Ovary (tissue), 9 donors: ENCODE data around the gene MAFG. TPM values are rescaled to one million over a fixed set of nuclear protein-coding genes. Genes with fewer than 3 reads are reported as not detected.

Experiments used
- DNase-seq, 5 donors: peaks; one replicate each; pipeline ENCODE4 v3.0.0-alpha.2; 2019 to 2020
- H3K27ac ChIP-seq, 2 donors: fragments of 200-600 bp; one replicate each; pipeline versions ENCODE4 v1.5.1 to v1.8.0; 2019 to 2022
- H3K27me3 ChIP-seq: fragments of 200-600 bp; one replicate; pipeline ENCODE4 v1.8.0; 2022
- H3K36me3 ChIP-seq: fragments of 200-600 bp; sonication (generic); one replicate; pipeline ENCODE4 v1.5.1; 2019
- H3K4me1 ChIP-seq: one replicate; pipeline ENCODE4 v1.8.1; 2013; ENCODE audit warnings: mild to moderate bottlenecking, moderate library complexity; ENCODE audit not compliant: insufficient read depth
- H3K4me3 ChIP-seq: fragments of 200-600 bp; sonication (generic); one replicate; pipeline ENCODE4 v1.5.1; 2017
- H3K9me3 ChIP-seq, 2 donors: fragments of 200-600 bp in 1 of 2; sonication (generic) in 1 of 2; one replicate each; pipeline versions ENCODE4 v1.5.1 to v1.8.1; 2013 to 2019; ENCODE audit warnings: mild to moderate bottlenecking in 1 of 2, moderate library complexity in 1 of 2
- CTCF ChIP-seq, 3 donors: fragments of 450-650 bp in 2 of 3; fragments of 200-600 bp in 1 of 3; IDR thresholded peaks; one replicate each; pipeline versions ENCODE4 v1.5.1 to v1.8.0; 2016 to 2022; ENCODE audit warnings: antibody characterized with exemption in 3 of 3, mild to moderate bottlenecking in 1 of 3
- EP300 ChIP-seq: sonication (generic); formaldehyde crosslinking; IDR thresholded peaks from one replicate; pipeline ENCODE4 v1.6.1; 2017; ENCODE audit warnings: antibody characterized with exemption
- POLR2A ChIP-seq: fragments of 450-650 bp; IDR thresholded peaks from one replicate; pipeline ENCODE4 v1.6.1; 2017; ENCODE audit warnings: antibody characterized with exemption, mild to moderate bottlenecking, moderate library complexity
- WGBS, 3 donors: extraction: QIAGEN DNeasy Blood & Tissue Kit in 1 of 3; methylation state at CpG; one replicate each; pipeline versions ENCODE4 v1.1.5 to v1.1.7; 2013 to 2017; 5-methylcytosine and 5-hydroxymethylcytosine counted together
- intact Hi-C, 4 donors: fragments of 100-400 bp; cut with DNase I; formaldehyde crosslinking; loops; one replicate each; pipeline versions ENCODE4 v1.11.0 to v1.15.1; 2022 to 2023
- polyA plus RNA-seq, 2 donors: library from polyadenylated mRNA; stranded (reverse); fragments of 200-250 nt in 1 of 2; fragments of 350-450 nt in 1 of 2; fragmentation: Illumina TruSeq in 1 of 2; extraction: RNeasy Lipid Tissue Mini Kit (QIAGEN cat#74804) in 1 of 2; gene quantifications; one replicate each; pipeline ENCODE4 v1.2.3, GENCODE V29; 2013 to 2014
- total RNA-seq, 7 donors: library from RNA; depleted of rRNA in 2 of 7; stranded (reverse); fragments of >200 nt in 2 of 7; fragmentation: NEBNext Ultra II Directional in 3 of 7; extraction: Animal tissue kit (Norgen Biotek cat#: 25700) in 3 of 7; gene quantifications; one replicate each; pipeline versions ENCODE4 v1.1.0 to v1.2.4, GENCODE V29; 2016 to 2023
- donor health status: DM: no; HTN: no; CAD: no; lungs with moderate emphysema.
- donor health status: DM: no; HTN: no; CAD: no.
- donor health status: Bipolar disorder and iron deficiency.
- donor health status: DM: yes; HTN: yes; CAD: no.
- donor health status: DM: no; HTN: no; CAD: no.
- donor health status: DM: yes; HTN: yes; CAD: no.

The MAFG gene
- total and polyA plus RNA-seq, 9 donors: 9.5 to 21.1 (median 13.9) TPM

DNA sequence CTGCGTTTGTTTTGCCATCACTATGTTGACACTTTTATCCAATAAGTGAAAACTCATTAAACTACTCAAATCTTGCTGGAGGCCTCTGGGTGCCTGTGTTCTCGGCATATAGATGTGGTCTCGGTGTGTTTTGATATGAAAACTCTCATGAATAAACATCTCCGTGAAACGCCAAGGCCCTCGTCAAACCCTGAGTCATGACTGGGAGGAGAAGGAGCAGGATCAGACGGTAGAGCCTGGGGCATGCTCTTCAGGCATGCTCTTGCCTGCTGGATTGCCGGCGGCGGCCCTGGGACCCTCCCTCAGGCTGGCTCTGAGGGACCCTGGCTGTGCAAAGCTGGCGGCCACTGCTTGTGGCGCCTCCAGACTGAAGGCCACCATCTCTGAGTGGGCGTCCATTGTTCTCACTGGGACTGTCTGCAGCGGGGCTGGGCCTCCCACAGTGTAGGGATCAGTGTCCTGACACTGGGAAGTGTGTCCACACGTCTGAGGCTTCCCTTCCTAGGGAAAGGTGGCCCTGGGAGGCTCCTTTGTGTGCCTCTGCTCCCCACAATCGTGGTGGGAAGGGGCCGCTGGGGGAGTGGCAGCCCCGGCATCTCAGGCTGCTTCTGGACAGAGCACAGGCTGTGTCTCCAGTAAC lies 27.2 kb downstream of the MAFG start:
- H3K36me3 ChIP-seq: no peaks in the 10 kb centered on the region
- intact Hi-C loops: no loop called here

DNA sequence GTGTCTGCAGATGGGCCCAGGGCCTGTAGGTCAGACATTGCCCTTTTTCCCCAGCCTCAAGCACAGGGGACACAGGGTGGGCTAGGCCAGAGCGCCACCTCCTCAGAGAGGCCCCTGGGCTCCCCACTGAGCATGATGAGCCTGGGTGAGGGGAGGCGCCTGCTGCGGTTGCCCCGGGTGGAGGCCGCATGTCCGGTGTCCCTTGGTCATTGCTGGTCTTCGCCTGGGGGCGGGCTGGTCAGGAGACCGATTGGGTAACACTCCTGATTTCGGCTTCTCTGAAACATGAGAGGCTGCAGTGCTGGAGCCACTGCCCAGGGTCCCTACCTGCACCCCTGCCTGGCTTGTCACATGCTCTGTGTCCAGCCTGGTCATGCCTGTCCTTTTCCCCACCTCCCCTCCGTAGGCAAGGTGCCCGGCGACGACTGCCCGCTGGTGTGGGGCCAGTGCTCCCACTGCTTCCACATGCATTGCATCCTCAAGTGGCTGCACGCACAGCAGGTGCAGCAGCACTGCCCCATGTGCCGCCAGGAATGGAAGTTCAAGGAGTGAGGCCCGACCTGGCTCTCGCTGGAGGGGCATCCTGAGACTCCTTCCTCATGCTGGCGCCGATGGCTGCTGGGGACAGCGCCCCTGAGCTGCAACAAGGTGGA lies 27.9 kb downstream of the MAFG start:
- no peak overlapping the region for H3K4me3 ChIP-seq
- intact Hi-C loops: no loop called here
- no peaks in the 10 kb centered on the region for H3K36me3 ChIP-seq
- TF ChIP-seq CTCF (IDR thresholded peaks at IDR 0.05) (no peak), POLR2A (no peak), EP300 (no peak)
- no peaks in the 10 kb centered on the region for H3K9me3 ChIP-seq
- no peaks in the 10 kb centered on the region for H3K27me3 ChIP-seq
- no peak for DNase-seq
- no peak overlapping the region for H3K27ac ChIP-seq
- peaks cover 2% of the 10 kb centered on the region for H3K4me1 ChIP-seq
- WGBS, 3 donors: 86 to 88% (median 87%) methylated on average over 19 to 22 of the region's 22 CpGs

More for the DNA sequence above, 27.2 kb downstream of the MAFG start:
- DNase-seq: no peak
- 62 to 74% (median 68%) methylated on average over 16 to 18 of the region's 18 CpGs for WGBS, 3 donors
- H3K27ac ChIP-seq: no peak overlapping the region
- no peaks in the 10 kb centered on the region for H3K27me3 ChIP-seq
- no peak overlapping the region for H3K4me3 ChIP-seq
- H3K9me3 ChIP-seq: no peaks in the 10 kb centered on the region
- peaks cover 2% of the 10 kb centered on the region for H3K4me1 ChIP-seq
- no peak for TF ChIP-seq POLR2A
- TF ChIP-seq EP300: no peak
- no peak for TF ChIP-seq CTCF (IDR thresholded peaks at IDR 0.05)

- H3K4me3 ChIP-seq: no peak overlapping the region
- TF ChIP-seq CTCF (IDR thresholded peaks at IDR 0.05) (no peak), EP300 (no peak), POLR2A (no peak)
- no peaks in the 10 kb centered on the region for H3K27me3 ChIP-seq
- H3K36me3 ChIP-seq: no peaks in the 10 kb centered on the region
- no peak overlapping the region for H3K27ac ChIP-seq
- intact Hi-C loops: no loop called here
- WGBS, 3 donors: 80 to 89% (median 86%) methylated on average over 9 of the region's 9 CpGs
- H3K4me1 ChIP-seq: peaks cover 2% of the 10 kb centered on the region
- DNase-seq: no peak
- H3K9me3 ChIP-seq: no peaks in the 10 kb centered on the region
These were observed 28.6 kb downstream of the MAFG start for GRCh38 chr17:81898885-81899284.

DNA sequence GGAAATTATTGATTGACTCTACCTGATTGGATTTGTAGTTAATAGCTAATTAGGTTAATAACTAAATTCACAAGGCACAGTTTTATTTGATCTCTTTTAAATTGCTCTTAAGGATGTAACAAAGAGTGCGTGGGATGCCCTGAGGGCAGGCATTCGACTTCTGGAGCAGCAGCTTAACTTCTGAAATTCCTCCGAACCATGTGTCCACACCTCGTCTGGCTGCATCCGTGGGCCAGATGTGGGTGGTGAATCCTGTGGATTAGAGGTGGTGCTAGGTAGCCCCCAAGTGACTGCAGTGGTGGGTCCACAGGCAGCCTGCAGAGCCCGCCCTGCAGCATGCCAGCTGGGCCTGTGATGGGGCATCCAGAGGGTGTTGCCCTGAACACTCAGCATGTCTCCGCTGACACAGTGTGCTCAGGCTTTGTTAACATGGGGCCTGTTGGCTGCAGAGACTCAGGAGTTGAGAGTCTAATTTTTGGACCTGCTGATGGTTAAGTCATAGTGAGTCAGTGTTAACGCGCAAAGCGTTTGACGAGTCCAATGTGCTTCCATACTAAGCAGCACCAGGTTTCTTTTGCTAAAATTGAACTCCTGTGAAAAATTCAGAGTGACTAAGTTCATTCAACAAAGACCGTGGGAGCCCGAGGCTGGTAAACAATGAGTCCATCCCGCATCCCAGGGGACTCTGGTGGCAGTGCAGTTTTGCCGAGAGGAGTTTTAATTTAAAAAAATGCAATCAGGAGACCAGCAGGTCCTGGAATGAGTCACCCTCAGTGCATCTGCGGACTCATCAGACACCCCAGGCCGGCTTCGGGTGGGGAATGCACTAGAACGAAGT lies 29.3 kb downstream of the MAFG start:
- H3K9me3 ChIP-seq: no peaks in the 10 kb centered on the region
- H3K4me1 ChIP-seq: peaks cover 2% of the 10 kb centered on the region
- no peak for DNase-seq
- 83 to 86% (median 85%) methylated on average over 19 of the region's 19 CpGs for WGBS, 3 donors
- no peak overlapping the region for H3K27ac ChIP-seq
- TF ChIP-seq EP300 (no peak), CTCF (IDR thresholded peaks at IDR 0.05) (no peak), POLR2A (no peak)
- no peaks in the 10 kb centered on the region for H3K27me3 ChIP-seq
- intact Hi-C loops: no loop called here
- H3K36me3 ChIP-seq: no peaks in the 10 kb centered on the region
- no peak overlapping the region for H3K4me3 ChIP-seq
